HG03064 (cell line): ENCODE data around the gene USP36.
"Not testable (repeated sequence)": the region's sequence is repeated elsewhere in the genome, so short reads cannot be mapped to it uniquely, and the experiment has no call there.

Experiments used
- ATAC-seq: cut with Tn5 transposase; IDR thresholded peaks from one replicate; pipeline ENCODE4 v1.9.1; 2021; ENCODE audit warnings: low read depth; ENCODE audit not compliant: unreplicated experiment

USP36 gene

DNA sequence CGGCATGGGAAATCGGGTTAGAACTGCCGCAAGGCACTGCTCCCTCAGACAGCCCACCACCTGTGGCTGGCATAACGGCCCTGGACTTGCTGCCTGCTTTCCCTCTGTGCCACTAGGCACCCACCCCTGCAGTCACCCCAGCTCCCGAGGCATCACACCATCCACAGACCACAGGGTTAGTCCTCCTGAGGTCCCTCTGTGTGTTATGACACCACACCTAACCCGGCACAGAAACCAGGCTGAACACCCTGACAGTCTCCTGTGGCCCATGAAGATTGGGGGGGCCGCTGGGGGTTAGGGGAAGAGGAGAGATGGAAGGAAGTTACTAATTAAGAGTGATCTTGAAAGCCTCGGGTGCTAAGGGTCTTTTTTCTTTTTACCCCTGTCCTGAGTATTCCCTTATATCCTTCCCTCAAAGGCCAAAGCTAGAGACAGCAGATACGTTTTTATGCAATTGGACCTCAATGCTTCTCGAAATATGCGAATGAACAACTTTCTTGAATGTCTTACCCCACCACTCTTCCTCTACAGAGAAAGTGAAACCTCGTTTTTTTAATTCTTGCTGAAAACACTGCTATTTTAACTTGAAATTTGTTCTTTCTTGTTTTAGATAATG is 65.5 kb downstream of the USP36 start:
- ATAC-seq: no peak

DNA sequence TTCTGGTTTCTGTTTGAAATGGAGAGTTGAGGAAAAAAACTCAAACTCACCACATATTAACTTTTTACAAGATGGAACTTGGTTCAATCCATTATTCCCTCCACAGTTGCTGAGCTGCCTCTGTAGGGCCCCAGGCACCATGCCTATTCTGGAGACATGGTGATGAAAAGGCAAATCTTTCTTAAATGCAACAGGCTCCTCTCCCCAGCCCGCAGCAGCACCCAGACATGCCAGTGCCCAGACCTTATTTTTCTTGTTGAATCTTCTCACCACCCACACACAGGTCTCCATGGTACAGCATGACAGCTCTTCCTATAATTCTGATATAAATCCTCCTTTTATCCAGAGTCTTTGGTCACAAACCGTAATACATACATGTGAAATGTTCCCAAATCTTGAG is 66.2 kb downstream of the USP36 start:
- ATAC-seq: no peak

DNA sequence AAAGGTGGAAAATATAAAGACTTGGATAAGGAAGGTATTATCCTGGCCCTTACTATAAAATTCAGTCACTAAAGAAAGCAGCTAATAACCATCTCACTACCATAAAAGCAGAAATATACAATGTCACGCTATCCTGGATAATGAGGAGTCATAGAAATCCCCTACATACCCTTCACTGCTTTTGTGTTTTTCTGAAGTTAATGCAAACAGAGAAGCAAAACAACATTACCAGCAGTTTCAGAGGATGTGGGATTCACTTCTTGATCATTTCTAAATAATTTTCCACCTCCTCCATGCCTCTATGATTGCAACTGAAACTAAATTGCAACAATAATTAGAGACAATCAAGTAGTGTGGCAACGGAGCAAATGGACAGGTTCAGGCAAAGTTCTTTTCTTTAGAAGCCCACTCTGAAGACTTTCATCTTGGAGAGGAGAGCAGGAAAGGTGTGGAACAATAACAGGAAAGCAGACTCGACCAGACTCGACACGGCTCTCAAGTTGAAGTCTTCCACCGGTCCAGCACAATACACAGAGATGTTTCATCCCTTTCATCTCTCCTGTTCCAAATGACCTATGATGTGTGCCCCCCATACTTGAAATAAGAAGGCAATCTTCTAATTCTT is 68.7 kb downstream of the USP36 start:
- ATAC-seq: no peak

DNA sequence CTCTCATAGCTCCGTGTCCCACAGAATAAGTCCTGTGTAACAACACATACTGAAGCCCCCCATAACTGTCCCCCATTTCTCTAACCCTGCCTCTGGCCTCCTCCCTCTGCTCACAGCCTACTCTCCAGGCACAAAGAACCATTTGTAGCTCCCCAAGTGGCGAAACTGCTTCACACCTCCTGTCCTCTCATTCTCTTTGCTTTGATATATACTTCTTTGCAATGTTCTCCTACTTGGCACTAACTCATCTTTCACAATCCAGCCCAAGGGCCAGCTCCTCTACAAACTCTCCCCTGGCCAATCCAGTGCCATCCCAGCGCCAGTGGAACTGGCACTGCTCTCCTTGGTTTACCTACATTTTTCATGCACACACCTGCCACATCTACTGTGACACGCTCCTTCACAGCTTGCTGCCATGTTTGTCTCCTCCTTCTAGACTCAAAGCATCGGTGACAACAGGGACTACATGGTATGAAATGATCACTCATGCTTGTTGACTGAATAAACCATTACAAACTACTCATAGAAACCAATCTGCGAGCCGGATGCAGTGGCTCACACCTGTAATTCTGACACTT is 71.3 kb downstream of the USP36 start:
- no peak for ATAC-seq

DNA sequence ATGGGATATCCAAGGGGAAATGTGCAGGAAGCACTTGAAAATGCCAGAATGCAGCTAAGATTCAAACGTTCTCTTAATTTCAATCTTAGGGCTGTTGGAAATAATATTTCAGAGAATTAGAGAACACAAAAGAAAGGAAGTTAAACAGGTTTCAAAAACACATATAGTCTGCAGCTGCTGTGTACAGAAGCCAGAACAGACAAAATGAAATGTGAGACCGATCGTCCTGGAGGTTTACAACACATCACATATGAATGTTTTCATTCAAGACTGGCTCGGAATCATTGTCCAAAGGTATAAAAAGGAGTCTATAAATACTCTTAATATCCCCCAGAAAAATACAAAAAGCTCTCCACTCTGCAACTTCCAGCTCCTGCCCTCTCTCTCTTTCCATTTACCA is 72.8 kb downstream of the USP36 start:
- no peak for ATAC-seq

DNA sequence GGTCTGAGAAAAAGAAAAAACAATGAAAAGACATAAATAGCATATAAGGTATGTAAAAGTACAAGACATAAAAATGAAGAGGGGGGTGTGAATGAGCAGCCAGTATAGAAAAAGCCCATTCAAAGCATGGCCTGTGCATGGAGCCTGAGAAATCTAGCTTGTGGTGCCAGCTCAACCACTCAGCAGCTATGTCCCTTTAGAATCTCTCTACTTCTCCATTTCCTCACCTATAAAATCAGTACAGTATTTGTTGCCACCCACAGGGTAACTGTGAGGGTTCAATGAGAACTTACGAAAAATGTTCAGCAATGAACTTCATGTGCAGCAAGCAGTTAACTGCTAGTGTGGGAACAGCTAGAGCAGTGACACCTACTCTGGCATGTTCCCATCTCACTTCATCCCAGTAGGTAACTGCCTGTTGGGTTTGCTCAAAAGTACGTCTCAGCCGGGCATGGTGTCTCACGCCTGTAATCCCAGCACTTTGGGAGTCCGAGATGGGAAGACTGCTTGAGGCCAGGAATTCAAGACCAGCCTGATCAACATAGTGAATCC is 73.8 kb downstream of the USP36 start:
- no peak for ATAC-seq

DNA sequence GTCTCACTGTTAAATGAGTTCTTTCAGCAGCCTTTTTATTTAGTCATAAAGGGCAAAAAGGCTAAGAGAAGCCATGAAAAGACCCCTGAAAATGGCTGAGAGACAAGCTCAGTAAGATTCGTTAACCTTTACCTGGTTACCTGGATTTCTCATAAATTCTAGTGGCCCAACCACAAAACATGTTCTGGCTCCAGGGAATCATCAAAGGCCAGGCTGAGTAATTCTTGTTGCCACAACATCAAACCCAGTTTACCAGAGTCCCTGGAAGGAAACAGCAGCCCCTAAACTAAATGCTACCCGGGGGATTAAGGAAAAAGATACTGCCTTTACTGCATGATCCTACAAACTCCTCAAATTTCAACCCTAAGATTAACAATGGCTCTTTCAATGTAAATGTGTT is 74.4 kb downstream of the USP36 start:
- no peak for ATAC-seq

DNA sequence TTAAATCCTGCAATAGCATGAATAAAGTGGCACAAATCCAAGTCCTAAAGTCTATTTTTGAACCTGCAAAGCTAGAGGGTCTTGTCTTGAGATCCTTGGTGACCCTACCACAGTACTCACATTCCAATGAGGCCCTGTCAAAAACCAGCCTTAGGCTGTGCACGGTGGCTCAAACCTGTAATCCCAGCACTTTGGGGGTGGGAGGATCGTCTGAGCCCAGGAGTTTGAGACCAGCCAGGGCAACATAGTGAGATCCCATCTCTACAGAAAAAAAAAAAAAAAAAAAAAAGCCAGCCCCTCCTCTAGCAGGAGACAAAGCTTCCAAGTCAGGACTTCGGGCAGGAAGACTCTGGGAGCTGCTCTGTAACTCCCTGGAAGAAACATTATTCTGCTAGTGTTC is 74.8 kb downstream of the USP36 start:
- ATAC-seq: no peak

DNA sequence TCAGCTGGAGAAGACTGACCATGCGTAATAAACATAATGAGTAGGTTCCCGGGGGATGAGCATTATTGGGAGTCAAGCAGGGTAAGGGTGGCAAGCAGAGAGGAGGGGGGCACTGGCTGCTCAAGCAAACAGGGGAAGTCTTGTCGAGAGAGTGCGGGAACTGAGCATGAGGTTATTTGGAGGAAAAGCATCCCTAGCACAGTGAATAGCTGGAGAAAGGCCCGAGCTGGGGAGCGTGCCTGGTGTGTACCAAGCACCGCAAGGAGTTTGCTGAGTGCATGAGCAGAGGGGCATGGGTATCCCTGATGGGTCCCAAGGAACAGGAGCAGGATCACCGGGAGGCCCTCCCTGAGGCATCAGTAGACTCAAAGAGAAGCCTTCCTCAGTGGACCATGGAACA is 75.7 kb downstream of the USP36 start:
- ATAC-seq: no peak

DNA sequence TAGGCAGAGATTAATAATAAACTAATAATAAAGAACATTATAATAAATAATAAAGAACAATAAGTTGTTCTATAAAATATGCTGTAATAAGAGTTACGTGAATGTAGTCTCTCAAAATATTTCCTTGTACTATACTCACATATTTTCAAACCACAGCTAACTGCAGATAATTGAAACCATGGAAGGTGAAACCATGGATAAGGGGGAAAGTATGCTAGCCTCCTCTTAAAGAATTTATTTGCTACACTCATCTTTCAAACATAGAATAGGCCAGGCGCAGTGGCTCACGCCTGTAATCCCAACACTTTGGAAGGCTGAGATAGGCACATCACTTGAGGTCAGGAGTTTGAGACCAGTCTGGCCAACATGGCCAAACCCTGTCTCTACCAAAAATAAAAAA is 77.1 kb downstream of the USP36 start:
- ATAC-seq: no peak

DNA sequence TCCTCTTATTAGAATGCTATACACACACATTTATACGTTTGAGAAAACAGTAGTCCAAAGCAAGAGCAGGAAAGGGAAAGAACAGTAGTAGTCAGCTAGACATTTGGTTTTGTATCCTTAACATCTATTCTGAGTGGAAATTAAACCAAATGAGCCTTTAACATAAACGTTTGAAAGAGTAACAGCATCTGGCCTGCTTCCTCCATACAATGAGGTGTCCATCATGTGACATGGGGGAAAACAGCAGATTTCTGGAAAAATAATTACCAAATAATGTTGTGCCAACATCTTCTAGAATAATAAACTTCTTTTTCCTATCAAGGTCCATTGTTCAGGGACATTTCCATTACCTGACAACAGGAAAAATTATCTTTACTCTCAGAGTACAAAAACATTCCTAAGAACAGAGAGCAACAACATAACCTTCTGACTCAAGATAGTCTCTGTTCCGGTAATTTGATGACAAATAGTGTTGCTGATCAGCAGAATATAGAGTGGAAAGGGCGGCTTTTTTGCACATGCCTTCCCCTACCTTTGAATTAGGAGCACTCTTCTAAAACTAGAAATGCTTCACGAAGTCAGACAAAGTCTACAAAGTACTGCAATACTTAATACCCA is 78.7 kb downstream of the USP36 start:
- ATAC-seq: no peak

DNA sequence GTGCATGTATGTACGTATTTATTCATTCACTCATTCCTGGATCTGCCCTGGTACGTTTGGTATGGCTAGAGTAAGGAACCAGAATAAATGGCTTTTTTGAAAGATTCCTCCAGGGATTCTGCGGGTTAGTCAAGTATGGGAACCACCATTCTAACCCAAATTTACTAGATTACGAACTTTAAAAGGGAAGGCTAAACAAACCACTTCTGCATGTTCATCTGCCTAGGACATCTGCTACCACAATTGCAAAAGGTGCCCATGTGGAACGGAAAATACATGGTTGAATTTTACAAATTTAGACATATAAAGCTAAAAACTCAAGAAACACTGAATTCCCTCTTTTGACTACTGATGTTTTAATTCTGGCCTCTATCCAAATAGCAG is 80.7 kb downstream of the USP36 start:
- no peak for ATAC-seq

DNA sequence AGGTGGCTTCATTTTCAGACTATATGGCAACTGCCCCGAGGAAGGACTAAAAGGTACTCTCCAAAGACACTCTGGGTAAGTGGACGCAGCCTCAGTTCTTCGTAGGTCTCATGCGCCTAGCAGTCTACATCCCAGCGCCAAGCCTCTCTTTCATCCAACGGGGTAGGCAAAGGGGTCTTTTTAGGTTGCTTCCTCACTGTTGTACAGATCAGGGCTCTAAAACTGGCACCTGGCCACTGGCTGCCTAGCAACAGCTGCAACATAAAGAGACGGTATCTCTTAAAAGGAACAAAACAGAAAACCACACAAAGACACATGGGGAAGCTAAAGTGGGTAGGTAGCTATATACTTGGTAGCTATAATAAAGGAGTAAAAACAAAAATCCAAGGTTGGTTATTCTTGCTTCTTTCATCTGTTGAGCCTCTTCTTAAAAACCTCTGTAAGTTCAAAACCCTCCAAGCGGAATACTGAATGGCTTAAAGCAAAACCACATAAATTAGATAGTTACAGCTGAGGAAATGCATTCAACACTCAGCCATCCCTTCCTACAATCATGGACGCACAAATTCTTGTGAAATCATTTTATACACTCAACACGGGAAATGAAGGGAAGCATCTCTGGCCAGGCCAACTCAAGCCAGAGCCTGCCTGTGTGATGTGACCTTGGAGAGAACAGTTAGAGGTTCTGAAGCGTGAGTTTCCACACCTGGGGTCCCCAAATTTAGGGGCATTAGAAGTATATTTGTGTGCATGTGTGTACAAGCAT is 81.2 kb downstream of the USP36 start:
- ATAC-seq: no peak

DNA sequence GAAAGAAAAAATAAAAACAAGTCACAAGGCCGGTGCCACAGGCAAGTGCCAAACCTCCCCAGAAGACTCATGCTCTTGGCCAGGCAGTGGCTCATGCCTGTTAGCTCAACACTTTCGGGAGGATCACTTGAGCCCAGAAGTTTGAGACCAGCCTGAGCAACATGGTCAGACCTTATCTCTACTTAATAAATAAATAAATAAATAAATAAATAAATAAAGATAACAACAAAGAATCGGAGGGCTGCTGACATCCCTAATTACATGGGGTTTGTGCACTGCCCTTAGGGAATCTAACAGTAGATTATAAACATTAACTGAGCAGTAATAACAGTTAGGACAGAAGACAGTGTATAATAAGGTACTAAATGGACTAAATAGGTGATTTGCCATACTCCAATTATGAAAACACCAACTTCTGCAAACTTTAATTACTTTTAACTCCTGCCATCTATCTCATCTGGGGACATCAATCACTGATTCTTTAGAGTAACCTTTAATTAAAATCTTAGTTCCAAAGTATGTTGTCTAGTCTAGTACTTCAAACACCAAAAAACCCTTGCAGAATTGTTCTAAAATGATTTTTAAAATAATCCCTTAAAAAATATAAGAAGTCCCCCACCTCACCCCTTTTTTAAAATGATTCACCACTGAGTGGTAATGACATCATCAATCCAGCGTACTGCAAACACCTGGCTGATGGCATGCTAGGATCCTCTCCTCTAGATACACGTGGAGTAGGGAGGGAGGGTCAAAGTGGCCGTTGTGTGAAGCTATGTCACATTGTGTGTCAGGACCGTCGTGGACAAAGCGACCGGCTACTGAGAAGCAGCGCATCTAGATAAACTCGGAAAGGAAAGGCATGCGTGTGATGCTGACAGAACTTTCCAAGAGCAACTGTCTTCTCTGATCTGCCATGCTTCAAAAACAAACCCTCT is 87.0 kb downstream of the USP36 start:
- no peak for ATAC-seq

DNA sequence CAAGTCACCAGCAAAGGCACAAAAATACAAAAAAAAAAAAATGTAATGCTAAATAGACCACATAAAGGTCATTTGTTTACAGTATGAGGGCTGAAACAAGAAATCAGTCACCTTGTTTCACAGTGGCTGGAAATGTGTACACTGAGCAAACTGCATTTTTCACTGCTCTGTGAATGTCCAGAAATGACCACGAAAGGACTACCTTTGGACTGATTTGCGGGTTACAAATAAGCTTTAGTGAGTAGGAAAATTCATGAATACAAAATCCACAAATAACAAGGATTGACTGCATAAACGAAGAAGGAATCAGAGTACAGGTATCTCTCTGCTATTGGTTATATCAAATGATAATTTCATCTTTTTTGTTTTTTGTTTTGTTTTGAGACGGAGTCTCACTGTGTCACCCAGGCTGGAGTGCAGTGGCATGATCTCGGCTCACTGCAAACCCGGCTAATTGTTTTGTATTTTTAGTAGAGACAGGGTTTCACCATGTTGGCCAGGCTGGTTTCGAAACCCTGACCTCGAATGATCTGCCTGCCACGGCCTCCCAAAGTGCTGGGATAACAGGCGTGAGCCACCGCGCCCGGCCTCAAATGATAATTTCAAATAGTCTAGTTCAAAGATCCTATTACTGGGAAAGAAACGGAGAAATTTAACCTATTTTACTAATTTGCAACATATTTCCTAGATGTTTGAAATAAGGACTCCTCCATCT is 89.0 kb downstream of the USP36 start:
- no peak for ATAC-seq

DNA sequence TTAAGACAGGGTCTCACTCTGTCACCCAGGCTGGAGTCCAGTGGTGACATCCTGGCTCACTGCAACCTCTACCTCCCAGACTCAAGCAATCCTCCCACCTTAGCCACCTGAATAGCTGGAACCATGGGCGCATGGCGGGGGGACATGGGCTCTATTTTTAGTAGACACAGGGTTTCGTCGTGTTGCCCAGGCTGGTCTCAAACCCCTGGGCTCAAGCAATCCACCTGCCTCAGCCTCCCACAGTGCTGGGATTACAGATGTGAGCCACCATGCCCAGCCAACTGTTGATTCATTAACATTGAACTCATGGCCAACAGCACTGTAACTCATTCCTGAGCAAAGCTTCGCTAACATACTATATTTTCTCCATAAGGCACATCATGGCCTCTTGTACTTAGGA is 89.6 kb downstream of the USP36 start:
- ATAC-seq: not testable (repeated sequence)

DNA sequence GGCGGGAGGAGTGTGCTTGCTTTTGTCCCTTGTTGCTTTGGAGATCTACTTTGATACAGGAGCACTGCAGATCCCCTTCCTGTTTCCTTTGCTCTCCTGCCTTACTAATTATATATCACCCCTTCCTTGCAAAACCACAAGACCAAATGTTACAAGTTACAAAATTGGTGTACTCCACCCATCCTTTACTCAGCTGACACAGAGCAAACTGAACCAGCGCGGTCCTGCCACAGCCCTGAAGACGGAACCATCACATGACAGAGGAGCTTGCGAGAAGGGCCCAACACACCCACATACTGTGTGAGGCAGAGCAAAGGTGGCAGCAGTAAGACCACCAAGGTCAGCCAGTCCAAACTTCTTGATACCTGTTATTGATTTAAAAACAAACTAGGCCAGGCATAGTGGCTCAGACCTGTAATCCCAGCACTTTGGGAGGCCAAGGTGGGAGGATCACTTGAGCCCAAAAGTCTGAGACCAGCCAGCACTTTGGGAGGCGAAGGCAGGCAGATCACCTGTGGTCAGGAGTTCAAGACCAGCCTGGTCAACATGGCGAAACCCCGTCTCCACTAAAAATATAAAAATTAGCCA is 91.8 kb downstream of the USP36 start:
- ATAC-seq: peak; percentile 49

DNA sequence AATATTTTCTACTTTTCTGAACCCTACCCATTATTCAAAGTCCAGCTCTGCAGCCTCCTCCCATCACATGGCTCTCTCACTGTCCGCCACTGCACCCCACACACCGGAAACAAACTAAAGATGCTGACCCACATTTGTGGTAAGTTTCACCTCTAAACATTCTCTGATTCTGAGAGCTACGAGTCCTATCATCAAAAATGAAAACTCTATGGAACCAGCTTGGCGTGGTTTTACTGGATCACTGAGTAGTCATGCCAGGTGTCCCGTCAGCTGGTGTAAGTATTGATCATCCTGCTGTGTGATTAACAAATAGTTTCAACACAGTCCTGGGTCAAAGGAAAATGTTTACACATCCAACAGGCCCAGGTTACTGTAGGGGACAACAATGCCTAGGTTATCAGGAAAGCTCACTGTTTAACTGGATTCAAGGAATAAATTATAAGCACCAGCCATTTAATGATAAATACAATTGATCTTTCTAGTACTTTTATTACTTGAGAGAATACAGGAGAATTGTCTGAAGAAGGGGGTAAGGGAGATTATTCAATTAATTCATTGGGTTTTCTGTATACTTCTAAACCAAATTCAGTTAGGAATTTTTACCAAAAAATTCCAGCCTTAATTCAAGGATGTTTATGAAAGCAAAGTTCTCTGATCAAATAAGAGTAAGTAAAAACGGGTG is 92.4 kb downstream of the USP36 start:
- no peak for ATAC-seq
